ENCODE results near the gene TRPV5. TPM values are rescaled to one million over a fixed set of nuclear protein-coding genes. Genes with fewer than 3 reads are reported as not detected.

The TRPV5 gene
- total RNA-seq, 4 donors from 2014 or later, result not detected

DNA sequence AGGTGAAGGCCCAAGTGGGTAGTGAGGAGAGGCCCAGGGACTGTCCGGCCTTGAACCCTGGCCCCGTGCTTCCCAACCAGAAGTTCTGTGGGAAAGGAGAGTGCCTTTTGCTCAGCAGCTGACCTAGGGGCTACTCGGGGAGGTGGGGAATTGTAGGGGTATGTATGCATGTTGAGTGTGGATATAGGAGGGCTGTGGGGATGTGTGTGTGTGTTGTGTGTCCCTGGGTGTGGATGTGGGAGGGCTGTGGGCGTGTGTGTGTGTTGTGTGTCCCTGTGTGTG is 66.5 kb downstream of the TRPV5 start:
- intact Hi-C loops (cut with DNase I), result no loop called here
- Histone ChIP-seq H3K27me3 (no peaks in the 10 kb centered on the region), H3K36me3 (no peaks in the 10 kb centered on the region), H3K27ac (no peak overlapping the region), H3K4me3 (replicated peaks in 1 of 3) (no peak overlapping the region), H3K4me1 (no peaks in the 10 kb centered on the region), H3K9me3 (no peaks in the 10 kb centered on the region)
- DNase-seq, result no peak
- TF ChIP-seq, protein P1, sequence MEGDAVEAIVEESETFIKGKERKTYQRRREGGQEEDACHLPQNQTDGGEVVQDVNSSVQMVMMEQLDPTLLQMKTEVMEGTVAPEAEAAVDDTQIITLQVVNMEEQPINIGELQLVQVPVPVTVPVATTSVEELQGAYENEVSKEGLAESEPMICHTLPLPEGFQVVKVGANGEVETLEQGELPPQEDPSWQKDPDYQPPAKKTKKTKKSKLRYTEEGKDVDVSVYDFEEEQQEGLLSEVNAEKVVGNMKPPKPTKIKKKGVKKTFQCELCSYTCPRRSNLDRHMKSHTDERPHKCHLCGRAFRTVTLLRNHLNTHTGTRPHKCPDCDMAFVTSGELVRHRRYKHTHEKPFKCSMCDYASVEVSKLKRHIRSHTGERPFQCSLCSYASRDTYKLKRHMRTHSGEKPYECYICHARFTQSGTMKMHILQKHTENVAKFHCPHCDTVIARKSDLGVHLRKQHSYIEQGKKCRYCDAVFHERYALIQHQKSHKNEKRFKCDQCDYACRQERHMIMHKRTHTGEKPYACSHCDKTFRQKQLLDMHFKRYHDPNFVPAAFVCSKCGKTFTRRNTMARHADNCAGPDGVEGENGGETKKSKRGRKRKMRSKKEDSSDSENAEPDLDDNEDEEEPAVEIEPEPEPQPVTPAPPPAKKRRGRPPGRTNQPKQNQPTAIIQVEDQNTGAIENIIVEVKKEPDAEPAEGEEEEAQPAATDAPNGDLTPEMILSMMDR (IDR thresholded peaks at IDR 0.05), result no peak
- TF ChIP-seq POLR2A (IDR thresholded peaks at IDR 0.05), result no peak
- WGBS, 2 donors, result 78 to 91% methylated on average over 4 of the region's 4 CpGs

DNA sequence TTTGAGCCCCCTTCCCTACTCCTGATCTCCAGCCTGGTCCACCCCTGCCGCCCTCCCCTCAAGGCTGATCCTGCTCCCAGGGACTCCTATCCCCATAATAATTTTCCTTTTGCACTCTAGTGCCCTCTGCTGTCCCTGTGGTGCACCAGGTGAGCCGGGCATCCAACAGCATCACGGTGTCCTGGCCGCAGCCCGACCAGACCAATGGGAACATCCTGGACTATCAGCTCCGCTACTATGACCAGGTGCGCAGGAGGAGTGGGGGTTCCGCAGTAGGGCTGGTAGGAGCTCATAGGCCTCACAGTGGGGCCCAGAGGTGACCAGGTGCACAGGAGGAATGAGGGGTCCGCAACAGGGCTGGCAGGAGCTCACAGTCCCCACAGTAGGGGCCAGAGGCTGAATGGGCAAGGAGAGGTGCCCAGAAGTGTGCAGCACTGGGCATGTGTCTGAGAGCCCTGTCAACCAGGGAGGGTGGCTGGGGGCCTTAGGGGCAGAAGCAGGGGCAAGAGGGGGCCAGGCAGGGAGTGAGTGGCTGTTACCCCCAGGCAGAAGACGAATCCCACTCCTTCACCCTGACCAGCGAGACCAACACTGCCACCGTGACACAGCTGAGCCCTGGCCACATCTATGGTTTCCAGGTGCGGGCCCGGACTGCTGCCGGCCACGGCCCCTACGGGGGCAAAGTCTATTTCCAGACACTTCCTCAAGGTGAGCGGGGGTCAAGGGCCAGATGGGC is 67.0 kb downstream of the TRPV5 start:
- no peak overlapping the region for H3K27ac ChIP-seq
- no peaks in the 10 kb centered on the region for H3K27me3 ChIP-seq
- no peak overlapping the region for H3K4me3 ChIP-seq (replicated peaks in 1 of 3)
- TF ChIP-seq, protein P1 (IDR thresholded peaks at IDR 0.05), result peak in 5 of 6 experiments; percentile 21 to 57 (median 46)
- TF ChIP-seq POLR2A (IDR thresholded peaks at IDR 0.05), result no peak
- intact Hi-C loops (cut with DNase I), result no loop called here
- H3K9me3 ChIP-seq, result no peaks in the 10 kb centered on the region
- 73 to 77% methylated on average over 8 to 16 of the region's 18 CpGs for WGBS, 2 donors
- no peaks in the 10 kb centered on the region for H3K4me1 ChIP-seq
- no peaks in the 10 kb centered on the region for H3K36me3 ChIP-seq
- peak; percentile 39 to 40 for DNase-seq

DNA sequence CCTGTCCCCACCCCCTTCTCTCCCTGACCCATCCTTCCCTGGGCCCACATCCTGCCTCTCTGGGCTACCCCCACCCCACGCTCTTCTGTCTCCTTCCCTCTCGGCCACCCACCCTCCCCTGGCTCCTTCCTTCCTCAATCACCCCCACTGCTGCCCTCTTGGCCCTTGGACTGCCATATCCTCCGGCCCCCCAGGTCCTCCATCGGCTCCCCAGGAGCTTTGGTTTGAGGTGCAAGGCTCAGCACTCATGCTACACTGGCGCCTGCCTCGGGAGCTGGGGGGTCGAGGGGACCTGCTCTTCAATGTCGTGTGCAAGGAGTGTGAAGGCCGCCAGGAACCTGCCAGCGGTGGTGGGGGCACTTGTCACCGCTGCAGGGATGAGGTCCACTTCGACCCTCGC is 67.8 kb downstream of the TRPV5 start:
- TF ChIP-seq, protein P1 (IDR thresholded peaks at IDR 0.05), result no peak
- no peak for TF ChIP-seq POLR2A (IDR thresholded peaks at IDR 0.05)
- WGBS, 2 donors, result 48 to 51% methylated on average over 11 to 13 of the region's 13 CpGs
- Histone ChIP-seq H3K4me3 (replicated peaks in 1 of 3) (no peak overlapping the region), H3K27ac (no peak overlapping the region), H3K4me1 (no peaks in the 10 kb centered on the region), H3K27me3 (no peaks in the 10 kb centered on the region), H3K36me3 (no peaks in the 10 kb centered on the region), H3K9me3 (no peaks in the 10 kb centered on the region)
- no peak for DNase-seq
- intact Hi-C loops (cut with DNase I), result no loop called here

DNA sequence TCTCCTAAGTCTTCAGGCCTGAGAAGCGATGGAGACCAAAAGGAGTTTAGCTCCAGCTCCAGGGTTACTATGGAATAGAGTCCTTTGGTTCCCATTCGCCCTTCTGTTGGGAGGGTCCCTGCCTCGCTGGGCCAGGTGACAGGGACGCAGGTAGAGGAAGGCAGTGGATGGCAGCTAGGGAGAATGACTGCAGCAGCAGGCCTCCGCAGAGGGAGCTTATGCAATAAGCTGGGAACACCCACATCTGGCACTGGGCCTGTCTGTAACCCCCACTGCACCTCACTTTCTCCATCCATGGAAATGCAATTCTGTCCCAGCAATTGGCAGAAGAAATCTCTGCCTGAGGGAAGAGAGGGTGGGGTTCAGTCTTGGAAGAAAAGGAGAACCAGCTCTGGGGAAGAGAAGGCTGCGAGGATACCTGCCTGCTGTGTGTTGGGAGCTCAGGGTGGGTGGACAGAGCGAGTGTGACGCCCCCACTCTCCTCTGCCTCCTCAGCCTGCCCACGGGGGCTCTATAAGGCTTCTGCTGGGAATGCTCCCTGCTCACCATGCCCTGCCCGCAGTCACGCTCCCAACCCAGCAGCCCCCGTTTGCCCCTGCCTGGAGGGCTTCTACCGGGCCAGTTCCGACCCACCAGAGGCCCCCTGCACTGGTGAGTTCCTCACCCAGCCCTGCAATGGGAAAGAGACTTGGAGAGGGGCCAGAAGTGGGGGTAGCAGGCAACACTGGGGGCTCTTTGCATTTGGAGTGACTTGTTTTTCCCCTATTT is 68.4 kb downstream of the TRPV5 start:
- no peak overlapping the region for H3K4me3 ChIP-seq (replicated peaks in 1 of 3)
- no peak for DNase-seq
- WGBS, 2 donors, result 83 to 87% methylated on average over 14 of the region's 14 CpGs

More for the DNA sequence above, 68.4 kb downstream of the TRPV5 start:
- no peaks in the 10 kb centered on the region for H3K27me3 ChIP-seq
- intact Hi-C loops (cut with DNase I), result no loop called here
- H3K27ac ChIP-seq, result no peak overlapping the region
- no peak for TF ChIP-seq POLR2A (IDR thresholded peaks at IDR 0.05)
- TF ChIP-seq, protein P1 (IDR thresholded peaks at IDR 0.05), result no peak
- no peaks in the 10 kb centered on the region for H3K36me3 ChIP-seq
- H3K9me3 ChIP-seq, result no peaks in the 10 kb centered on the region
- peaks cover 0 to under 1% of the 10 kb centered on the region in 2 donors for H3K4me1 ChIP-seq
